Measurements from ENCODE around the gene MAGI3.

Gene MAGI3

DNA sequence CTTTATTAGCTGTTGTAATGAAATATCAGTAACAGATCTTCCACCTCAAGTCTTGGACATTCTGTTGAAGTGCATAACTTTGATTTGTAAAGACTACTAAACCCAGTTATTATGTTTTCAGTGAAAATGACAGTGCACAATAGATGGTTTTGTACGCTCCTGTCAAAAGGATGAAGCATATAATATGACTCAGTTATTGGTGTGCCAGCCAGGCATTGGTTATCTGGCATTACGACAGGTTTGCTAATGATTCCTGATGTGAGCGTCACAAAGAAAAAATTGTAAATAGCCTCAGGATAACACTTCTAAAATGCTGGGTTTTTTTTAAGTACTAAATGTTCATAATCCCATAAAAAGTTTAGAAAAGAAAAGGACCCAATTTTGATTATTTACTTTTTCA lies 147.9 kb downstream of the MAGI3 start:
- Histone ChIP-seq H3K4me2 (no peak overlapping the region), H4K20me1 (no peaks in the 10 kb centered on the region), H3K9me3 (replicated peaks in 1 of 11) (peaks cover 0 to 36% (median 6%) of the 10 kb centered on the region in 11 experiments; a peak in 11 of 22 replicates), H3K27ac (no peak overlapping the region), H3K4me1 (no peaks in the 10 kb centered on the region; a peak in 1 of 20 replicates), H3K9ac (no peak overlapping the region), H3K27me3 (no peaks in the 10 kb centered on the region), H3K36me3 (peaks cover 0 to 4% (median 0%) of the 10 kb centered on the region in 11 experiments; a peak in 1 of 22 replicates), H3K4me3 (no peak overlapping the region)
- no peak for TF ChIP-seq Cebpa-rat (IDR thresholded peaks at IDR 0.05)

DNA sequence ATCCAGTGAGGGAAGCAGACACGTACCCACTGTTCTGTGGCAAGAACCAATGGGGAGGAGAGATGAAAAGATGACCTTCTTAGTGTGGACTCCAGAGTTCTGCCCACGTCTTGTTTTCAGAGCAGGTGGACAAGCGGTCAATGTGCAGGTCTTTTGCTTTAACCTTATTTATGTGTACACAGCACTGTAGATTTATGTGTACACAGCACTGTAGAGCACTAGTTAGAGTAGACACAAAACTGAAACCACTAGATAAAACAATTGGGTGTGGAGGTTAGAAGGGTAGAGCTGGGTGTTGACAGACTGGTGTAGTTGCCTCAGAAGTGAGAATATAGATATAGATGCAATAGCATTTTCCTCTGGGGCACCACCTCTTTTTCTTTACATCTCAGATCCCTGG lies 150.0 kb downstream of the MAGI3 start:
- Histone ChIP-seq H3K4me1 (no peaks in the 10 kb centered on the region; a peak in 1 of 20 replicates), H4K20me1 (no peaks in the 10 kb centered on the region), H3K4me2 (no peak overlapping the region), H3K9me3 (replicated peaks in 1 of 11) (peaks cover 0 to 36% (median 6%) of the 10 kb centered on the region in 11 experiments; a peak in 11 of 22 replicates), H3K4me3 (no peak overlapping the region), H3K36me3 (peaks cover 0 to 4% (median 0%) of the 10 kb centered on the region in 11 experiments; a peak in 1 of 22 replicates), H3K27me3 (no peaks in the 10 kb centered on the region), H3K9ac (no peak overlapping the region), H3K27ac (no peak overlapping the region)
- no peak for TF ChIP-seq Cebpa-rat (IDR thresholded peaks at IDR 0.05)

DNA sequence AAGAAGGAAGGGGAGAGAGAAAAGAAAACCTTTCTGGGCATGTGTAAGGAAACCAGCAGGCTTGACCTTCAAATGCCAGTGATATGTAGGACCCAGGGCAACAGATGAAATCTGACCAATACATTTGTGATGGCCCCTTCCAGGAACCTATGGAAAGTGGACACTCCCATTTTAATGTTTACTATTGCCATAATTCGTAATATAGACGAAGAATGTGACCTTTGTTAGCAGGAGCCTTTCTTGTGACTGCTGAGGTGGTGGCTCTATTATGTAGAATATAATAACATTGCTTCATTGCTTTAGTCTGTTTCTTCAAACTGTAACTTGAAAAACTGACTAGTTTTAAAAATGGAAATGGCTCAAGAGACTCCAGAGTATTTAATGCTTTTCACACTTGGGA lies 150.8 kb downstream of the MAGI3 start:
- no peak overlapping the region for H3K4me3 ChIP-seq
- H3K4me2 ChIP-seq: no peak overlapping the region
- H3K4me1 ChIP-seq: no peaks in the 10 kb centered on the region; a peak in 1 of 20 replicates
- peaks cover 0 to 36% (median 6%) of the 10 kb centered on the region in 11 experiments; a peak in 11 of 22 replicates for H3K9me3 ChIP-seq (replicated peaks in 1 of 11)
- H3K36me3 ChIP-seq: peaks cover 0 to 4% (median 0%) of the 10 kb centered on the region in 11 experiments; a peak in 1 of 22 replicates
- TF ChIP-seq Cebpa-rat (IDR thresholded peaks at IDR 0.05): no peak
- H4K20me1 ChIP-seq: no peaks in the 10 kb centered on the region
- no peak overlapping the region for H3K27ac ChIP-seq
- H3K9ac ChIP-seq: no peak overlapping the region
- H3K27me3 ChIP-seq: no peaks in the 10 kb centered on the region

DNA sequence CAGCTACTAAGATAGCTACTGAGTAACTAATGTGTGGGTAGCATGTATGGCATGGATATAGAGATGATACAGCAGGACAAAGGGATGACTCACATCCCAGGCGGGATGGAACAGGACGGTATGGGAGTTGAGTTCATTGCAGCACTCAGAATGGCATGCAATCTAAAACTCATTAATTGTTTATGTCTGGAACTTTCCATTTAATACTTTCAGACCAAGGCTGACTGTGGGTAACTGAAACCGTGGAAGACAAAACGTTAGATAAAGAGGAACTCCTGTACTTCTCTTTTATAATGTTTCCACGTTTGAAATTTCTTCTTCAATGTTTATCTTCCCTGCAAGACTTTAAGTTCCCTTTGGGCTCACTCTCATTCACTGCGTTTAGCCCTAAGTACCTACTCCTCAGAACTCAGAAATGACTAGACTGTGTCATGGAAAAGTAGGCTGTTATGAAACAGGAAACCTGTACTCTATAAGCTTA lies 151.9 kb downstream of the MAGI3 start:
- H3K27me3 ChIP-seq: no peaks in the 10 kb centered on the region
- H3K9ac ChIP-seq: no peak overlapping the region
- no peak overlapping the region for H3K4me2 ChIP-seq
- H4K20me1 ChIP-seq: no peaks in the 10 kb centered on the region
- H3K27ac ChIP-seq: no peak overlapping the region
- peaks cover 0 to 32% (median 2%) of the 10 kb centered on the region in 11 experiments; a peak in 11 of 22 replicates for H3K9me3 ChIP-seq (replicated peaks in 1 of 11)
- H3K36me3 ChIP-seq: peaks cover 0 to 2% (median 0%) of the 10 kb centered on the region in 11 experiments; a peak in 1 of 22 replicates
- no peak for TF ChIP-seq Cebpa-rat (IDR thresholded peaks at IDR 0.05)
- H3K4me3 ChIP-seq: no peak overlapping the region
- H3K4me1 ChIP-seq: no peaks in the 10 kb centered on the region; a peak in 1 of 20 replicates

DNA sequence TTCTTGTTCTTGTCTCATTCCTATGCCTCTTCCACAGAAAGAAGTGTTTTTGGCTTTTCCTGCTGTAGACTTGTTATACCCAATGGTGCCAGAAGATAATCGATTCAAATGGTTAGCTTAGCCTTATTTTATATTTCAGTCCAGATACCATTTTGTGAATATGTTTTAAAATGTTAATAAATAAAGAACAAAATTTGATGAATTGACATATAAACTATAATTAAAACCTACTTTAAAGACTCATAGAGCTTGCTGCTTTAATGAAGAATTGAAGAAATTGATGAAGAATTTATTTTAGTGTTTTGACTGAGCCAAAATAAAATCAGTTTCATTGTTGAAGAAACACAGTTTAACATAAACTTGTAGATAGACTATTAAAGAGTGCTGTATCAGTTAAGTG lies 152.8 kb downstream of the MAGI3 start:
- Histone ChIP-seq H3K4me2 (no peak overlapping the region), H3K36me3 (no peaks in the 10 kb centered on the region; a peak in 1 of 22 replicates), H3K27ac (no peak overlapping the region), H3K27me3 (no peaks in the 10 kb centered on the region), H3K4me1 (no peaks in the 10 kb centered on the region; a peak in 1 of 20 replicates), H3K9me3 (replicated peaks in 1 of 11) (peaks cover 0 to 24% (median 0%) of the 10 kb centered on the region in 11 experiments; a peak in 8 of 22 replicates), H4K20me1 (no peaks in the 10 kb centered on the region), H3K9ac (no peak overlapping the region), H3K4me3 (no peak overlapping the region)
- no peak for TF ChIP-seq Cebpa-rat (IDR thresholded peaks at IDR 0.05)

DNA sequence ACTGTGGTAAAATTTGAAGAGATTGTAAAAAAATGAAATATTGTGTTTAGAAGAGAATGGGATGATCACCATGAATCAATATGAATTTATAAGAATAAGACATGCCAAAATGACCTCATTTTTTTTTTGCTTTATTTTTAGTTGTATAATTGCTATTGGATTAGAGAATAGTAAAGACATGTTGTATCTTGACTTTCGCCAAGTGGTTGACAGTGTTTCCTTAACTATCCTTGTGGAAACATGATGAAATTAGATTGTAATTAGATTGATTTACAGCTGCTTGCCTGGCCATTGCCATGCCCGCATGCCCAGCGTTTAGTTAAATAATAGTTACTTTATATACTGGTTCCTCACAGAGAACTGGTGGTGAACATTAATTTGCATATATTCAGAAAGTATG lies 154.9 kb downstream of the MAGI3 start:
- Histone ChIP-seq H3K36me3 (no peaks in the 10 kb centered on the region; a peak in 1 of 22 replicates), H3K4me1 (no peaks in the 10 kb centered on the region; a peak in 1 of 20 replicates)

DNA sequence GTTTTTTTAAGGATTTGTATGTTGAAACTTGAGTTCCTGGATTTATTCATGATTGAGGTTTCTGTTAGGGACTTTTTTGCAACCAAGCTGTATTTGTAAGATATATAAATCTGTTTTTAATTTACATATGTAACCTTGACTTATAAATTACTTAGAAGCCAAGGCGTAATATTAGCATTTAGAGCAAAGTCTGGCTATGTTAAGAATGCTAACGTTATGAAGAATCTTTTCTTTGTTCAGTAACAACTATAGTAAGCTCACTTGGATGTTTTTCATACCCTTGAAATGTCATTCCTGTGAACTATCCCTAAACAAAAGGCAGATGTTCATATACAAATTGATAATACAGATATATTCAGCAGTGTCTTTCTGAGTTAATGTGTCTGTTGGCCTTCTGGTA lies 155.3 kb downstream of the MAGI3 start:
- Histone ChIP-seq H3K36me3 (no peaks in the 10 kb centered on the region; a peak in 1 of 22 replicates), H3K27me3 (no peaks in the 10 kb centered on the region), H3K27ac (no peak overlapping the region), H3K4me2 (no peak overlapping the region), H3K9ac (no peak overlapping the region), H3K4me3 (no peak overlapping the region), H3K9me3 (replicated peaks in 1 of 11) (peaks cover 0 to 14% (median 0%) of the 10 kb centered on the region in 11 experiments; a peak in 6 of 22 replicates), H3K4me1 (no peaks in the 10 kb centered on the region; a peak in 1 of 20 replicates), H4K20me1 (no peaks in the 10 kb centered on the region)
- TF ChIP-seq Cebpa-rat (IDR thresholded peaks at IDR 0.05): no peak

More for the DNA sequence above, 154.9 kb downstream of the MAGI3 start:
- Histone ChIP-seq H4K20me1 (no peaks in the 10 kb centered on the region), H3K4me2 (no peak overlapping the region), H3K27ac (no peak overlapping the region), H3K9ac (no peak overlapping the region), H3K27me3 (no peaks in the 10 kb centered on the region), H3K4me3 (no peak overlapping the region), H3K9me3 (replicated peaks in 1 of 11) (peaks cover 0 to 14% (median 0%) of the 10 kb centered on the region in 11 experiments; a peak in 6 of 22 replicates)
- TF ChIP-seq Cebpa-rat (IDR thresholded peaks at IDR 0.05): no peak

DNA sequence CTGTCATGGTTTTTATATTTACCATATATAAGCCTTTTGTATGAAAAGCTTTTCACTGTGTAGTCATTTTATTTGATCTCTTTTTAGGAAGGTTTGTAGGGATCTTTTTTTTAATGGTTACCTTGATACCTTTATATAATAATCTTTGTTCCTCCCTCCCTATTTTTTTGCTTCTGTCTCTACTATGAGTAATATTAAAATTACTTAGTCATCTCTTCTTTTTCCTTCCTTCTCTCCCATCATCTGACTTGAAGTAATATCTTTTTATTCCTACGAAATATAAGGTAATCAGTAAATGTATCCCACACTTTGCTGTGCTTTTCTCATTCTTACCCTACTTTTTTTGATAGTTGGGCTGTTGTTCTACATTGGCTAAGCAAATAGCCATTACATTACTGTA lies 161.4 kb downstream of the MAGI3 start:
- peaks cover 0 to 8% (median 1%) of the 10 kb centered on the region in 11 experiments; a peak in 5 of 22 replicates for H3K36me3 ChIP-seq
- no peak overlapping the region for H3K9ac ChIP-seq
- H3K4me1 ChIP-seq: peaks cover 0 to 14% (median 0%) of the 10 kb centered on the region in 10 experiments; a peak in 4 of 20 replicates
- no peak overlapping the region for H3K27ac ChIP-seq
- H3K4me3 ChIP-seq: no peak overlapping the region
- TF ChIP-seq Cebpa-rat (IDR thresholded peaks at IDR 0.05): no peak
- no peaks in the 10 kb centered on the region for H3K27me3 ChIP-seq
- H4K20me1 ChIP-seq: no peaks in the 10 kb centered on the region
- peak overlapping the region in 1 of 11 experiments; percentile 39; a peak in 1 of 22 replicates for H3K4me2 ChIP-seq
- H3K9me3 ChIP-seq (replicated peaks in 1 of 11): peaks cover 0 to 3% (median under 1%) of the 10 kb centered on the region in 11 experiments; a peak in 2 of 22 replicates

DNA sequence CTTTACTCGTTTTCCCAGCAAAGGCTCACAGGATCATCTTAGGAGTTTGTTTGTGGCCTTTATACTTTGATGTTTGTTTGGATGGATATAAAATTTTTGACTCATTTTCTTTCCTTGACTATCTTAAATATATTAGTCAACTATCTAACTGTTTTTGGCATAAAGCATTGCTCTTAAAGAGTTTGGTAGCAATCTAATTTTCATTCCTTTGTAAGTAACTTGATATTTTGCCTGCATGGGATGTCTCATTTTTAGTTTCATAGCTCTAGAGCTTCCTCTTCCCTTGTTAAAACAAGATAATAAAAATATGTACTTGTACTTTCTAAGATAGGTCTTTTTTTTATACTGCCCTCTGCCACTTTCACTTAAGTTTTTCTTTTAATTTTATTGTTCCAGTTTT lies 161.9 kb downstream of the MAGI3 start:
- Histone ChIP-seq H3K9me3 (replicated peaks in 1 of 11) (peaks cover 2 to 8% (median 5%) of the 10 kb centered on the region in 11 experiments; a peak in 13 of 22 replicates), H3K9ac (no peak overlapping the region), H3K4me3 (no peak overlapping the region)

More for the DNA sequence above, 161.9 kb downstream of the MAGI3 start:
- Histone ChIP-seq H3K36me3 (peaks cover 0 to 12% (median 6%) of the 10 kb centered on the region in 11 experiments; a peak in 12 of 22 replicates), H3K27me3 (no peaks in the 10 kb centered on the region), H4K20me1 (no peaks in the 10 kb centered on the region), H3K4me1 (peaks cover 0 to 14% (median 0%) of the 10 kb centered on the region in 10 experiments; a peak in 4 of 20 replicates), H3K4me2 (peak overlapping the region in 1 of 11 experiments; percentile 39; a peak in 1 of 22 replicates), H3K27ac (no peak overlapping the region)
- no peak for TF ChIP-seq Cebpa-rat (IDR thresholded peaks at IDR 0.05)

Data from BLaER1 treated with 17β-estradiol and CSF1 and Interleukin-3, amounts not matched to agents 10 nM and 100 nM (cell line).